HL-60/S4 treated with retinoic acid at 250 ng/mL for 4 days and 3 days (cell line): Measurements from ENCODE around the gene HOXD13.

Source experiments
- in situ Hi-C: fragments of 300-500 bp; cut with MboI; formaldehyde crosslinking; loops from 2 replicates; pipeline ENCODE4 v1.7.0; 2022; ENCODE audit warnings: low sequenced_read_pairs

HOXD13 gene

GRCh38 chr2:176091329-176092258 lies 927 bp upstream of the HOXD13 start:
- in situ Hi-C loops: loop anchor here (25.0 kb wide), 2 partner anchors 404 to 729 kb away; no protein-coding TSS in a partner anchor

- in situ Hi-C loops: loop anchor here (25.0 kb wide), 2 partner anchors 406 to 731 kb away; no protein-coding TSS in a partner anchor
These were observed 800 bp downstream of the HOXD13 start for GRCh38 chr2:176093145-176093897.

GRCh38 chr2:176093898-176094249 lies 1.4 kb downstream of the HOXD13 start:
- in situ Hi-C loops: loop anchor here (25.0 kb wide), 2 partner anchors 407 to 732 kb away; no protein-coding TSS in a partner anchor

- in situ Hi-C loops: loop anchor here (25.0 kb wide), 2 partner anchors 407 to 732 kb away; no protein-coding TSS in a partner anchor
These were observed 1.8 kb downstream of the HOXD13 start for GRCh38 chr2:176094349-176094748.

- in situ Hi-C loops: loop anchor here (25.0 kb wide), 2 partner anchors 408 to 733 kb away; no protein-coding TSS in a partner anchor
These were observed 2.9 kb downstream of the HOXD13 start for GRCh38 chr2:176095421-176095820.

GRCh38 chr2:176096243-176096985 lies 3.9 kb downstream of the HOXD13 start:
- in situ Hi-C loops: loop anchor here (25.0 kb wide), 2 partner anchors 409 to 734 kb away; no protein-coding TSS in a partner anchor

- in situ Hi-C loops: loop anchor here (25.0 kb wide), 2 partner anchors 410 to 735 kb away; no protein-coding TSS in a partner anchor
These were observed 4.7 kb downstream of the HOXD13 start for GRCh38 chr2:176096986-176097819.

- in situ Hi-C loops: loop anchor here (25.0 kb wide), 2 partner anchors 411 to 736 kb away; no protein-coding TSS in a partner anchor
These were observed 5.4 kb downstream of the HOXD13 start for GRCh38 chr2:176097820-176098365.

- in situ Hi-C loops: loop anchor here (25.0 kb wide), 2 partner anchors 411 to 736 kb away; no protein-coding TSS in a partner anchor
These were observed 6.0 kb downstream of the HOXD13 start for GRCh38 chr2:176098366-176099158.

GRCh38 chr2:176099159-176099727 lies 6.7 kb downstream of the HOXD13 start:
- in situ Hi-C loops: loop anchor here (25.0 kb wide), 2 partner anchors 412 to 737 kb away; no protein-coding TSS in a partner anchor

GRCh38 chr2:176099728-176100546 lies 7.4 kb downstream of the HOXD13 start, which contains the start of gene HOXD12:
HOXD12 (plus strand) TSS chr2:176099795; CDS start chr2:176099802, 7 bp downstream.
- in situ Hi-C loops: loop anchor here (25.0 kb wide), 3 partner anchors 413 to 1212 kb away; no protein-coding TSS in a partner anchor

GRCh38 chr2:176100547-176101140 lies 8.1 kb downstream of the HOXD13 start:
- in situ Hi-C loops: loop anchor here (25.0 kb wide), 1 partner anchor 1212 kb away; no protein-coding TSS in a partner anchor

- in situ Hi-C loops: loop anchor here (25.0 kb wide), 1 partner anchor 1211 kb away; no protein-coding TSS in a partner anchor
These were observed 8.8 kb downstream of the HOXD13 start for GRCh38 chr2:176101216-176101830.

- in situ Hi-C loops: loop anchor here (25.0 kb wide), 1 partner anchor 1210 kb away; no protein-coding TSS in a partner anchor
These were observed 9.3 kb downstream of the HOXD13 start for GRCh38 chr2:176101842-176102241.

GRCh38 chr2:176102309-176102866 lies 9.9 kb downstream of the HOXD13 start:
- in situ Hi-C loops: loop anchor here (25.0 kb wide), 1 partner anchor 1210 kb away; no protein-coding TSS in a partner anchor
